ENCODE results near the gene AGR2.
"Not testable (repeated sequence)": the region's sequence is repeated elsewhere in the genome, so short reads cannot be mapped to it uniquely, and the experiment has no call there.

- not testable (repeated sequence) for TF ChIP-seq POLR2A, CTCF, POLR2AphosphoS5, EP300 (IDR thresholded peaks at IDR 0.05)
Measured at GRCh38 chr7:16769994-16770393, 34.8 kb downstream of the AGR2 start.

All from stomach (tissue), 4 donors.